Right atrium auricular region (tissue), 2 donors: ENCODE data around the gene DDAH2. TPM values are rescaled to one million over a fixed set of nuclear protein-coding genes. Genes with fewer than 3 reads are reported as not detected.

Experiments used
- DNase-seq: peaks from one replicate; pipeline ENCODE4 v3.0.0-alpha.2; 2019; ENCODE audit warnings: low spot score
- H3K27ac ChIP-seq, 2 donors: fragments of 200-600 bp; sonication (generic); 1 replicate in 1 of 2; 2 replicates in 1 of 2; pipeline ENCODE4 v1.5.1; 2016 to 2019
- H3K27me3 ChIP-seq, 2 donors: fragments of 200-600 bp; sonication (generic); one replicate each; pipeline versions ENCODE4 v1.5.1 to v1.6.0; 2017 to 2019
- H3K36me3 ChIP-seq: fragments of 200-600 bp; sonication (generic); one replicate; pipeline ENCODE4 v1.5.1; 2016
- H3K4me1 ChIP-seq, 2 donors: fragments of 200-600 bp; sonication (generic); one replicate each; pipeline versions ENCODE4 v1.5.1 to v1.6.0; 2017 to 2019
- H3K4me3 ChIP-seq, 2 donors: fragments of 200-600 bp; sonication (generic); 1 replicate in 1 of 2; 2 replicates in 1 of 2; pipeline ENCODE4 v1.5.1; 2017 to 2019; ENCODE audit warnings: mild to moderate bottlenecking in 1 of 2, moderate library complexity in 1 of 2
- H3K9me3 ChIP-seq, 2 donors: fragments of 200-600 bp; sonication (generic); one replicate each; pipeline ENCODE4 v1.5.1; 2019
- total RNA-seq, 2 donors: library from RNA; depleted of rRNA; stranded (reverse); fragments of >200 nt; gene quantifications; one replicate each; pipeline ENCODE4 v1.1.0, GENCODE V29; 2016
- TF ChIP-seq, protein P1 (sequence below), 2 donors: fragments of 200-600 bp; sonication (generic); IDR thresholded peaks; one replicate each; pipeline ENCODE4 v1.5.1; 2019; ENCODE audit warnings: antibody characterized with exemption in 2 of 2

DDAH2 gene
- total RNA-seq, 2 donors from 2014 or later, result 53.5 to 93.3 TPM

GRCh38 chr6:31723245-31723979 is 5.7 kb downstream of the DDAH2 start, which contains the start of gene MPIG6B:
Gene MPIG6B, plus strand, starts transcription at chr6:31723373. Its CDS starts 11 bp downstream, at chr6:31723384.
- H3K4me1 ChIP-seq, result peaks cover 0 to 15% of the 10 kb centered on the region in 2 donors
- H3K4me3 ChIP-seq, result no peak within 1 kb of the TSS
- no peaks in the 10 kb centered on the region for H3K9me3 ChIP-seq
- no peak within 1 kb of the TSS for H3K27ac ChIP-seq
- no peak for DNase-seq
- peaks cover 17% of the 10 kb centered on the region for H3K36me3 ChIP-seq
- TF ChIP-seq, protein P1, sequence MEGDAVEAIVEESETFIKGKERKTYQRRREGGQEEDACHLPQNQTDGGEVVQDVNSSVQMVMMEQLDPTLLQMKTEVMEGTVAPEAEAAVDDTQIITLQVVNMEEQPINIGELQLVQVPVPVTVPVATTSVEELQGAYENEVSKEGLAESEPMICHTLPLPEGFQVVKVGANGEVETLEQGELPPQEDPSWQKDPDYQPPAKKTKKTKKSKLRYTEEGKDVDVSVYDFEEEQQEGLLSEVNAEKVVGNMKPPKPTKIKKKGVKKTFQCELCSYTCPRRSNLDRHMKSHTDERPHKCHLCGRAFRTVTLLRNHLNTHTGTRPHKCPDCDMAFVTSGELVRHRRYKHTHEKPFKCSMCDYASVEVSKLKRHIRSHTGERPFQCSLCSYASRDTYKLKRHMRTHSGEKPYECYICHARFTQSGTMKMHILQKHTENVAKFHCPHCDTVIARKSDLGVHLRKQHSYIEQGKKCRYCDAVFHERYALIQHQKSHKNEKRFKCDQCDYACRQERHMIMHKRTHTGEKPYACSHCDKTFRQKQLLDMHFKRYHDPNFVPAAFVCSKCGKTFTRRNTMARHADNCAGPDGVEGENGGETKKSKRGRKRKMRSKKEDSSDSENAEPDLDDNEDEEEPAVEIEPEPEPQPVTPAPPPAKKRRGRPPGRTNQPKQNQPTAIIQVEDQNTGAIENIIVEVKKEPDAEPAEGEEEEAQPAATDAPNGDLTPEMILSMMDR (IDR thresholded peaks at IDR 0.05), result no peak
- no peaks in the 10 kb centered on the region for H3K27me3 ChIP-seq

DNA sequence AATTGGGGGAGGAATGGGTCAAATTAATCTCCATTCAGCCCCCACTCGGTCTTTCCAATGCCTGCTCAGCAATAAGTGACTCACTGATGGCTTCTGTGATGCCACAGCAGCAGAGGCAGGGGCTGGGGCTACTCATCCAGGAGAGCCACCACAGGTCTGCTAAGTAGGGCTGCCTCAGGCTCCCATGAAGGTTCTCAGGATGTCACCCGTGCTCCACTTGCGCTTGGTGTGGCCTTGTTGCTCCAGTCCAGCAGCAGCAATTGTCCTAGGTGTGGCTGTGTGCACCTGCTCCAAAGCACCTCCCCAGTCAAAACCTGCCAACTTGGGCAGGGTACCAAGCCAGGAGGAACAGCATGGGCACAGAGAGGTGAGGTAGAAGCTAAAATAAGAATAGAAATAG is 6.9 kb downstream of the DDAH2 start:
- Histone ChIP-seq H3K36me3 (peaks cover 13% of the 10 kb centered on the region), H3K4me1 (peaks cover 0 to 5% of the 10 kb centered on the region in 2 donors), H3K9me3 (no peaks in the 10 kb centered on the region), H3K27ac (no peak overlapping the region), H3K27me3 (no peaks in the 10 kb centered on the region), H3K4me3 (no peak overlapping the region)
- no peak for DNase-seq
- TF ChIP-seq, protein P1 (IDR thresholded peaks at IDR 0.05), result no peak

- peaks cover 6% of the 10 kb centered on the region for H3K36me3 ChIP-seq
- no peaks in the 10 kb centered on the region for H3K27me3 ChIP-seq
- TF ChIP-seq, protein P1 (IDR thresholded peaks at IDR 0.05), result no peak
- H3K4me3 ChIP-seq, result no peak within 1 kb of the TSS
- no peak within 1 kb of the TSS for H3K27ac ChIP-seq
- H3K4me1 ChIP-seq, result peaks cover 0 to 5% of the 10 kb centered on the region in 2 donors
- no peaks in the 10 kb centered on the region for H3K9me3 ChIP-seq
- no peak for DNase-seq
These were observed 7.6 kb downstream of the DDAH2 start, which contains the start of gene LY6G6C for GRCh38 chr6:31721351-31722020. Gene LY6G6C, minus strand, starts transcription at chr6:31721746. Its CDS starts 67 bp downstream, at chr6:31721679.

- Histone ChIP-seq H3K4me3 (no peak overlapping the region), H3K27ac (no peak overlapping the region), H3K9me3 (no peaks in the 10 kb centered on the region), H3K4me1 (no peaks in the 10 kb centered on the region), H3K27me3 (no peaks in the 10 kb centered on the region), H3K36me3 (no peaks in the 10 kb centered on the region)
- TF ChIP-seq, protein P1 (IDR thresholded peaks at IDR 0.05), result no peak
- DNase-seq, result no peak
These were observed 8.8 kb downstream of the DDAH2 start for GRCh38 chr6:31720196-31720770.

GRCh38 chr6:31719001-31719400 is 10.1 kb downstream of the DDAH2 start:
- H3K4me1 ChIP-seq, result no peaks in the 10 kb centered on the region
- TF ChIP-seq, protein P1 (IDR thresholded peaks at IDR 0.05), result no peak
- H3K36me3 ChIP-seq, result no peaks in the 10 kb centered on the region
- H3K9me3 ChIP-seq, result no peaks in the 10 kb centered on the region
- DNase-seq, result no peak
- no peak overlapping the region for H3K27ac ChIP-seq
- H3K4me3 ChIP-seq, result no peak overlapping the region
- H3K27me3 ChIP-seq, result no peaks in the 10 kb centered on the region
